SK-N-SH (cell line): ENCODE measurements around the gene GABRB2. TPM values are rescaled to one million over a fixed set of nuclear protein-coding genes. Genes with fewer than 3 reads are reported as not detected.

Experiments
- CTCF ChIA-PET: fragments of 300-600, 350-600 bp; formaldehyde crosslinking; extraction: SDS; loops from one replicate; lab custom pipeline; 2021; lab: Yijun Ruan, JAX
- POLR2A ChIA-PET: fragments of 350-600 bp; sonication (Branson Sonifier 250); formaldehyde crosslinking; extraction: SDS; loops from one replicate; lab custom pipeline; 2020; ENCODE audit warnings: antibody characterized with exemption, inconsistent platforms; lab: Yijun Ruan, JAX
- DNase-seq: peaks from one replicate; pipeline ENCODE4 v3.0.0; 2012
- H2AFZ ChIP-seq: fragments of 200-600 bp; sonication (generic); 2 replicates; pipeline ENCODE4 v1.8.1; 2016; ENCODE audit warnings: antibody characterized with exemption, mild to moderate bottlenecking, low read depth
- H3F3A ChIP-seq: fragments of 200-600 bp; sonication (generic); replicated peaks from 2 replicates; pipeline ENCODE3; 2016; ENCODE audit warnings: antibody characterized with exemption, mild to moderate bottlenecking; ENCODE audit not compliant: insufficient read depth
- H3K27ac ChIP-seq, 2 experiments: fragments of 200-500 bp in 1 of 2; fragments of 200-600 bp in 1 of 2; sonication (Bioruptor generic) in 1 of 2; sonication (generic), shearing (Covaris generic) in 1 of 2; 2 replicates each; pipeline versions ENCODE4 v1.5.1 to v1.6.1; 2014 to 2016; ENCODE audit warnings: low read depth in 2 of 2, inconsistent platforms in 1 of 2, low read length in 1 of 2, mild to moderate bottlenecking in 1 of 2, mixed read lengths in 1 of 2
- H3K27me3 ChIP-seq: fragments of 200-600 bp; sonication (generic), shearing (Covaris generic); 2 replicates; pipeline ENCODE4 v1.6.1; 2016; ENCODE audit warnings: mixed run types; ENCODE audit not compliant: insufficient read depth
- H3K36me3 ChIP-seq, 2 experiments: fragments of 200-500 bp in 1 of 2; fragments of 200-600 bp in 1 of 2; sonication (Bioruptor generic) in 1 of 2; sonication (generic) in 1 of 2; replicated peaks in 1 of 2; 2 replicates each; pipeline versions ENCODE3 to v1.5.1; 2014 to 2016; ENCODE audit warnings: low read length in 1 of 2, mild to moderate bottlenecking in 1 of 2; ENCODE audit not compliant: insufficient read depth in 2 of 2, control insufficient read depth in 1 of 2
- H3K4me1 ChIP-seq, 2 experiments: fragments of 200-500 bp in 1 of 2; fragments of 200-600 bp in 1 of 2; sonication (Bioruptor generic) in 1 of 2; sonication (generic), shearing (Covaris generic) in 1 of 2; 2 replicates each; pipeline versions ENCODE4 v1.5.1 to v1.6.1; 2014 to 2016; ENCODE audit warnings: low read depth in 1 of 2, low read length in 1 of 2, mixed run types in 1 of 2; ENCODE audit not compliant: insufficient read depth in 2 of 2, control insufficient read depth in 1 of 2
- H3K4me2 ChIP-seq: fragments of 200-600 bp; sonication (generic), shearing (Covaris generic); 2 replicates; pipeline ENCODE4 v1.6.1; 2017; ENCODE audit warnings: mixed run types
- H3K4me3 ChIP-seq, 2 experiments: fragments of 200-500 bp in 1 of 2; fragments of 200-600 bp in 1 of 2; sonication (Bioruptor generic) in 1 of 2; sonication (generic), shearing (Covaris generic) in 1 of 2; 2 replicates each; pipeline versions ENCODE4 v1.5.1 to v1.8.1; 2014 to 2016; ENCODE audit warnings: low read depth in 2 of 2, inconsistent platforms in 1 of 2, low read length in 1 of 2, mild to moderate bottlenecking in 1 of 2, mixed read lengths in 1 of 2, moderate library complexity in 1 of 2
- H3K79me2 ChIP-seq: fragments of 200-600 bp; sonication (generic); 2 replicates; pipeline ENCODE4 v1.8.1; 2017; ENCODE audit warnings: mild to moderate bottlenecking; ENCODE audit not compliant: insufficient read depth
- H3K9ac ChIP-seq: fragments of 200-600 bp; sonication (generic); 2 replicates; pipeline ENCODE4 v1.6.1; 2017; ENCODE audit warnings: mixed run types
- H3K9me2 ChIP-seq: fragments of 200-600 bp; sonication (generic); 2 replicates; pipeline ENCODE4 v1.6.1; 2017; ENCODE audit warnings: mixed run types
- H3K9me3 ChIP-seq: fragments of 200-600 bp; sonication (generic); 2 replicates; pipeline ENCODE4 v1.6.1; 2017; ENCODE audit warnings: mixed run types, mild to moderate bottlenecking, moderate library complexity
- H4K20me1 ChIP-seq: fragments of 200-600 bp; sonication (generic); 2 replicates; pipeline ENCODE4 v1.6.1; 2017; ENCODE audit warnings: mild to moderate bottlenecking, mixed run types; ENCODE audit not compliant: insufficient read depth
- ELF1 ChIP-seq: IDR thresholded peaks from 2 replicates; pipeline ENCODE4 v1.4.0; 2012
- FOSL2 ChIP-seq: IDR thresholded peaks from 2 replicates; pipeline ENCODE4 v1.4.0; 2012; ENCODE audit warnings: low read depth, mild to moderate bottlenecking, moderate library complexity, borderline replicate concordance
- GABPA ChIP-seq: IDR thresholded peaks from 2 replicates; pipeline ENCODE4 v1.4.0; 2012; ENCODE audit warnings: low read depth, mild to moderate bottlenecking
- GATA2 ChIP-seq: sonication (generic); formaldehyde crosslinking; IDR thresholded peaks from 2 replicates; pipeline ENCODE4 v1.5.0; 2020; ENCODE audit warnings: mild to moderate bottlenecking, missing genetic modification reagents
- MXI1 ChIP-seq: IDR thresholded peaks from 2 replicates; pipeline ENCODE4 v1.6.1; 2012; ENCODE audit warnings: mild to moderate bottlenecking, low read depth, low read length, improper control_type of control experiment
- NFIC ChIP-seq: IDR thresholded peaks from 2 replicates; pipeline ENCODE4 v1.4.0; 2012; ENCODE audit warnings: borderline replicate concordance
- NRF1 ChIP-seq: IDR thresholded peaks from 2 replicates; pipeline ENCODE4 v1.6.1; 2012; ENCODE audit warnings: low read depth, mild to moderate bottlenecking, low read length
- PBX3 ChIP-seq: IDR thresholded peaks from 2 replicates; pipeline ENCODE4; 2012
- POLR2AphosphoS5 ChIP-seq: IDR thresholded peaks from 2 replicates; pipeline ENCODE4 v1.6.1; 2012; ENCODE audit warnings: low read depth, low read length
- RCOR1 ChIP-seq: fragments of 150-350 bp; IDR thresholded peaks from 2 replicates; pipeline ENCODE4 v1.6.1; 2017; ENCODE audit warnings: antibody characterized with exemption, low read length
- RFX5 ChIP-seq: IDR thresholded peaks from 2 replicates; pipeline ENCODE4 v1.6.1; 2012; ENCODE audit warnings: mild to moderate bottlenecking, improper control_type of control experiment, low read length
- RXRA ChIP-seq: IDR thresholded peaks from 2 replicates; pipeline ENCODE4 v1.4.0; 2012; ENCODE audit warnings: low read depth, mild to moderate bottlenecking, borderline replicate concordance
- SIN3A ChIP-seq: IDR thresholded peaks from 2 replicates; pipeline ENCODE4 v1.6.1; 2012; ENCODE audit warnings: low read depth, mild to moderate bottlenecking, low read length, moderate library complexity, borderline replicate concordance
- SMC3 ChIP-seq: IDR thresholded peaks from 2 replicates; pipeline ENCODE4 v1.6.1; 2012; ENCODE audit warnings: low read depth, low read length, improper control_type of control experiment
- TAF1 ChIP-seq: IDR thresholded peaks from 2 replicates; pipeline ENCODE4 v1.6.1; 2012; ENCODE audit warnings: low read depth, mild to moderate bottlenecking, low read length, moderate library complexity, borderline replicate concordance
- USF1 ChIP-seq: IDR thresholded peaks from 2 replicates; pipeline ENCODE4 v1.4.0; 2012; ENCODE audit warnings: low read depth, borderline replicate concordance
- YY1 ChIP-seq: IDR thresholded peaks from 2 replicates; pipeline ENCODE4 v1.4.0; 2012; ENCODE audit warnings: low read depth, mild to moderate bottlenecking
- whole genome bisulfite sequencing: methylation state at CpG from one replicate; pipeline ENCODE4 v1.1.6; 2017; ENCODE audit warnings: low lambda C conversion rate; 5-methylcytosine and 5-hydroxymethylcytosine counted together
- polyA plus RNA-seq, 3 experiments: library from polyadenylated mRNA; depleted of rRNA; stranded (reverse); fragments of >200 nt; gene quantifications; 2 replicates each; pipeline ENCODE4 v1.2.3, GENCODE V29; 2012
- TF ChIP-seq, protein P1 (sequence below): IDR thresholded peaks from 2 replicates; pipeline ENCODE4 v1.6.1; 2012; ENCODE audit warnings: mild to moderate bottlenecking, low read depth, low read length, moderate library complexity

The GABRB2 gene
- polyA plus RNA-seq, 1 of the 3 experiments (the other 2 are of a cell fraction) = not detected

GRCh38 chr5:161301586-161301985 is 244.9 kb downstream of the GABRB2 start:
- Histone ChIP-seq H2AFZ (no peak overlapping the region), H3K4me3 (no peak overlapping the region), H3K9me3 (no peaks in the 10 kb centered on the region), H3F3A (no peaks in the 10 kb centered on the region), H3K4me1 (no peaks in the 10 kb centered on the region), H3K79me2 (no peaks in the 10 kb centered on the region), H3K36me3 (no peaks in the 10 kb centered on the region), H4K20me1 (no peaks in the 10 kb centered on the region), H3K4me2 (no peak overlapping the region), H3K9ac (no peak overlapping the region), H3K27ac (no peak overlapping the region), H3K9me2 (no peaks in the 10 kb centered on the region), H3K27me3 (no peaks in the 10 kb centered on the region)
- TF ChIP-seq NFIC (no peak), POLR2AphosphoS5 (no peak), RXRA (no peak), GATA2 (CRISPR knock-in tag) (no peak), ELF1 (no peak), NRF1 (no peak), TAF1 (no peak), RFX5 (no peak), FOSL2 (no peak), USF1 (no peak), SIN3A (no peak), YY1 (no peak), SMC3 (no peak), MXI1 (no peak), RCOR1 (no peak), GABPA (no peak), PBX3 (no peak)
- TF ChIP-seq, protein P1, sequence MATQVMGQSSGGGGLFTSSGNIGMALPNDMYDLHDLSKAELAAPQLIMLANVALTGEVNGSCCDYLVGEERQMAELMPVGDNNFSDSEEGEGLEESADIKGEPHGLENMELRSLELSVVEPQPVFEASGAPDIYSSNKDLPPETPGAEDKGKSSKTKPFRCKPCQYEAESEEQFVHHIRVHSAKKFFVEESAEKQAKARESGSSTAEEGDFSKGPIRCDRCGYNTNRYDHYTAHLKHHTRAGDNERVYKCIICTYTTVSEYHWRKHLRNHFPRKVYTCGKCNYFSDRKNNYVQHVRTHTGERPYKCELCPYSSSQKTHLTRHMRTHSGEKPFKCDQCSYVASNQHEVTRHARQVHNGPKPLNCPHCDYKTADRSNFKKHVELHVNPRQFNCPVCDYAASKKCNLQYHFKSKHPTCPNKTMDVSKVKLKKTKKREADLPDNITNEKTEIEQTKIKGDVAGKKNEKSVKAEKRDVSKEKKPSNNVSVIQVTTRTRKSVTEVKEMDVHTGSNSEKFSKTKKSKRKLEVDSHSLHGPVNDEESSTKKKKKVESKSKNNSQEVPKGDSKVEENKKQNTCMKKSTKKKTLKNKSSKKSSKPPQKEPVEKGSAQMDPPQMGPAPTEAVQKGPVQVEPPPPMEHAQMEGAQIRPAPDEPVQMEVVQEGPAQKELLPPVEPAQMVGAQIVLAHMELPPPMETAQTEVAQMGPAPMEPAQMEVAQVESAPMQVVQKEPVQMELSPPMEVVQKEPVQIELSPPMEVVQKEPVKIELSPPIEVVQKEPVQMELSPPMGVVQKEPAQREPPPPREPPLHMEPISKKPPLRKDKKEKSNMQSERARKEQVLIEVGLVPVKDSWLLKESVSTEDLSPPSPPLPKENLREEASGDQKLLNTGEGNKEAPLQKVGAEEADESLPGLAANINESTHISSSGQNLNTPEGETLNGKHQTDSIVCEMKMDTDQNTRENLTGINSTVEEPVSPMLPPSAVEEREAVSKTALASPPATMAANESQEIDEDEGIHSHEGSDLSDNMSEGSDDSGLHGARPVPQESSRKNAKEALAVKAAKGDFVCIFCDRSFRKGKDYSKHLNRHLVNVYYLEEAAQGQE = no peak
- no peak for DNase-seq
- WGBS = 0% methylated on average over 2 of the region's 2 CpGs
- ChIA-PET POLR2A (no interaction called here), CTCF (interaction anchor here (1.4 kb wide), 1 partner anchor 11 kb away, joined by 3 read pairs; no protein-coding TSS in a partner anchor)
